ENCODE measurements around the gene NNT. TPM values are rescaled to one million over a fixed set of nuclear protein-coding genes. Genes with fewer than 3 reads are reported as not detected.
A peak's percentile ranks its signal among the peaks of the same experiment; 100 is the strongest.

The NNT gene
- total and polyA plus RNA-seq, 10 of the 15 experiments (the other 5 are each of a cell fraction or from before 2014, with no cell fraction given) = 20.8 to 73.1 (median 51.9) TPM

DNA sequence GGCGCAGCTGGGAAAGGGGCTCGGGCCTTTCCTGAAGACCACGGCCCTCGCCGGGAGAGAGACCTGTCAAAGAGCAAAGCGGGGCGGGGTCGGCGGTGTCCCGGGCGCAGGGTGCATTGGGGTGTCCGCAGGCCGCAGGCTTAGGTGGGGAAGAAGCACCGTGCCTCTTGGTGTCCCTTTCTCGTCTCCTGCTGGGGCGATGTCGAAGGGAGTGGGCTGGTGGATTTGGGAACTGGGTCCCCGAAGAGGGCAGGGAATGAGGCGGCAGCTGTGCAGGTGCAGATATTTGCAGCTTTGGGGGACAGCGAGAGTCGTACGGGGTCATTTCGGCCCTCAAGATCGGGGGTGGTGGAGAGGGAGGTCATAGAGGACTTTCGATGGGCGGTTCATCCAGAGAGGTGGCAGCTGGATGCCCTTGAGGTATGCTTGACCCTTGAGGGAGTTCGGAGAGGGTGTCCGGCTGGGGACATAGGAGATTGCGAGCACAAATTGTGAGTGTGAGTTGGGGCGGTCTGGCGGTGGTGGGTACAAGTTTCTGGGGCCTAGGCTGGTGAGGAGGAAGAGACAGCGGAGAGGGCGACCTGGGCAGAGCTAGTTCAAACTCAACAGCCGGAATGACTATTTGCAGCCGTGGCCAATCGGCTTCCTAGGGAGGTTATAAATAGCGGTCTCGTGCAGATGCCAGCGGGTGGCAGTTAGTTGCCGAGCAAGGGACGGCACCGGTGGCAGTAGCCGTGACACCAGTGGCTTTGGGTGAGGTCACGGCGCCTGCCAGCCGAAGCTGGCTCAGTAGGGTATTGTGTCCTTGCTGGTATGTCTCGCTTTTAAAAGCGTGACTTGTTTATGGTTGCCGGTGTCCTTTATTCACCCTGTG, 601 bp downstream of the NNT start (continued):
- TF ChIP-seq, protein P1, sequence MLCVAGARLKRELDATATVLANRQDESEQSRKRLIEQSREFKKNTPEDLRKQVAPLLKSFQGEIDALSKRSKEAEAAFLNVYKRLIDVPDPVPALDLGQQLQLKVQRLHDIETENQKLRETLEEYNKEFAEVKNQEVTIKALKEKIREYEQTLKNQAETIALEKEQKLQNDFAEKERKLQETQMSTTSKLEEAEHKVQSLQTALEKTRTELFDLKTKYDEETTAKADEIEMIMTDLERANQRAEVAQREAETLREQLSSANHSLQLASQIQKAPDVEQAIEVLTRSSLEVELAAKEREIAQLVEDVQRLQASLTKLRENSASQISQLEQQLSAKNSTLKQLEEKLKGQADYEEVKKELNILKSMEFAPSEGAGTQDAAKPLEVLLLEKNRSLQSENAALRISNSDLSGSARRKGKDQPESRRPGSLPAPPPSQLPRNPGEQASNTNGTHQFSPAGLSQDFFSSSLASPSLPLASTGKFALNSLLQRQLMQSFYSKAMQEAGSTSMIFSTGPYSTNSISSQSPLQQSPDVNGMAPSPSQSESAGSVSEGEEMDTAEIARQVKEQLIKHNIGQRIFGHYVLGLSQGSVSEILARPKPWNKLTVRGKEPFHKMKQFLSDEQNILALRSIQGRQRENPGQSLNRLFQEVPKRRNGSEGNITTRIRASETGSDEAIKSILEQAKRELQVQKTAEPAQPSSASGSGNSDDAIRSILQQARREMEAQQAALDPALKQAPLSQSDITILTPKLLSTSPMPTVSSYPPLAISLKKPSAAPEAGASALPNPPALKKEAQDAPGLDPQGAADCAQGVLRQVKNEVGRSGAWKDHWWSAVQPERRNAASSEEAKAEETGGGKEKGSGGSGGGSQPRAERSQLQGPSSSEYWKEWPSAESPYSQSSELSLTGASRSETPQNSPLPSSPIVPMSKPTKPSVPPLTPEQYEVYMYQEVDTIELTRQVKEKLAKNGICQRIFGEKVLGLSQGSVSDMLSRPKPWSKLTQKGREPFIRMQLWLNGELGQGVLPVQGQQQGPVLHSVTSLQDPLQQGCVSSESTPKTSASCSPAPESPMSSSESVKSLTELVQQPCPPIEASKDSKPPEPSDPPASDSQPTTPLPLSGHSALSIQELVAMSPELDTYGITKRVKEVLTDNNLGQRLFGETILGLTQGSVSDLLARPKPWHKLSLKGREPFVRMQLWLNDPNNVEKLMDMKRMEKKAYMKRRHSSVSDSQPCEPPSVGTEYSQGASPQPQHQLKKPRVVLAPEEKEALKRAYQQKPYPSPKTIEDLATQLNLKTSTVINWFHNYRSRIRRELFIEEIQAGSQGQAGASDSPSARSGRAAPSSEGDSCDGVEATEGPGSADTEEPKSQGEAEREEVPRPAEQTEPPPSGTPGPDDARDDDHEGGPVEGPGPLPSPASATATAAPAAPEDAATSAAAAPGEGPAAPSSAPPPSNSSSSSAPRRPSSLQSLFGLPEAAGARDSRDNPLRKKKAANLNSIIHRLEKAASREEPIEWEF (IDR thresholded peaks at IDR 0.05; ENCODE audit: insufficient replicate concordance, low read depth, low read length) = no peak
- TF ChIP-seq MEF2A (IDR thresholded peaks at IDR 0.05; ENCODE audit: insufficient read depth, low read depth, low read length) = no peak
- TF ChIP-seq, protein P2, sequence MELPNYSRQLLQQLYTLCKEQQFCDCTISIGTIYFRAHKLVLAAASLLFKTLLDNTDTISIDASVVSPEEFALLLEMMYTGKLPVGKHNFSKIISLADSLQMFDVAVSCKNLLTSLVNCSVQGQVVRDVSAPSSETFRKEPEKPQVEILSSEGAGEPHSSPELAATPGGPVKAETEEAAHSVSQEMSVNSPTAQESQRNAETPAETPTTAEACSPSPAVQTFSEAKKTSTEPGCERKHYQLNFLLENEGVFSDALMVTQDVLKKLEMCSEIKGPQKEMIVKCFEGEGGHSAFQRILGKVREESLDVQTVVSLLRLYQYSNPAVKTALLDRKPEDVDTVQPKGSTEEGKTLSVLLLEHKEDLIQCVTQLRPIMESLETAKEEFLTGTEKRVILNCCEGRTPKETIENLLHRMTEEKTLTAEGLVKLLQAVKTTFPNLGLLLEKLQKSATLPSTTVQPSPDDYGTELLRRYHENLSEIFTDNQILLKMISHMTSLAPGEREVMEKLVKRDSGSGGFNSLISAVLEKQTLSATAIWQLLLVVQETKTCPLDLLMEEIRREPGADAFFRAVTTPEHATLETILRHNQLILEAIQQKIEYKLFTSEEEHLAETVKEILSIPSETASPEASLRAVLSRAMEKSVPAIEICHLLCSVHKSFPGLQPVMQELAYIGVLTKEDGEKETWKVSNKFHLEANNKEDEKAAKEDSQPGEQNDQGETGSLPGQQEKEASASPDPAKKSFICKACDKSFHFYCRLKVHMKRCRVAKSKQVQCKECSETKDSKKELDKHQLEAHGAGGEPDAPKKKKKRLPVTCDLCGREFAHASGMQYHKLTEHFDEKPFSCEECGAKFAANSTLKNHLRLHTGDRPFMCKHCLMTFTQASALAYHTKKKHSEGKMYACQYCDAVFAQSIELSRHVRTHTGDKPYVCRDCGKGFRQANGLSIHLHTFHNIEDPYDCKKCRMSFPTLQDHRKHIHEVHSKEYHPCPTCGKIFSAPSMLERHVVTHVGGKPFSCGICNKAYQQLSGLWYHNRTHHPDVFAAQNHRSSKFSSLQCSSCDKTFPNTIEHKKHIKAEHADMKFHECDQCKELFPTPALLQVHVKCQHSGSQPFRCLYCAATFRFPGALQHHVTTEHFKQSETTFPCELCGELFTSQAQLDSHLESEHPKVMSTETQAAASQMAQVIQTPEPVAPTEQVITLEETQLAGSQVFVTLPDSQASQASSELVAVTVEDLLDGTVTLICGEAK (IDR thresholded peaks at IDR 0.05; ENCODE audit: borderline replicate concordance) = no peak
- no peak for TF ChIP-seq ZSCAN29 (IDR thresholded peaks at IDR 0.05)
- TF ChIP-seq USF1 (IDR thresholded peaks at IDR 0.05; ENCODE audit: borderline replicate concordance, extremely low read length, insufficient read depth, low read depth, low read length) = no peak
- TF ChIP-seq ZNF24 (IDR thresholded peaks at IDR 0.05) = no peak
- TF ChIP-seq CHD2 (IDR thresholded peaks at IDR 0.05; ENCODE audit: borderline replicate concordance, low read depth, low read length) = 0 out of 2 replicates have a peak, but pooled peaks have one; percentile 2
- TF ChIP-seq REST (IDR thresholded peaks at IDR 0.05; ENCODE audit: low read depth, low read length) = no peak
- 0 out of 2 replicates have a peak, but pooled peaks have one; percentile 11 for TF ChIP-seq POLR2AphosphoS2 (IDR thresholded peaks at IDR 0.05; ENCODE audit: low read depth, low read length)
- 0 out of 2 replicates have a peak, but pooled peaks have one; percentile 2 for TF ChIP-seq RUNX3 (IDR thresholded peaks at IDR 0.05; ENCODE audit: low read length)
- no peak for TF ChIP-seq SUZ12 (IDR thresholded peaks at IDR 0.05; ENCODE audit: unreplicated experiment)
- no peak for TF ChIP-seq NR2C2 (IDR thresholded peaks at IDR 0.05; ENCODE audit: borderline replicate concordance, control insufficient read depth, insufficient read length, low read depth)
- no peak for TF ChIP-seq EZH2 (IDR thresholded peaks at IDR 0.05; ENCODE audit: borderline replicate concordance, control insufficient read depth, low read depth, low read length)

Measured in GM12878 (cell line).